PC-3 (cell line): ENCODE measurements around the gene TMEM131L. TPM values are rescaled to one million over a fixed set of nuclear protein-coding genes. Genes with fewer than 3 reads are reported as not detected.

Source experiments
- ATAC-seq: fragments of 200-7000 bp; cut with Tn5 transposase; 2 replicates; pipeline ENCODE4 v1.9.1; 2020; ENCODE audit warnings: mild to moderate bottlenecking, moderate library complexity
- BruUV-seq: library from RNA; stranded (reverse); fragments of 400-500 nt; replicated peaks from 2 replicates; lab custom pipeline; 2021; lab: Mats Ljungman, UMichigan
- CTCF ChIA-PET: fragments of 300-600 bp; sonication (Branson Sonifier 250); formaldehyde crosslinking; loops from one replicate; lab custom pipeline; 2022; ENCODE audit warnings: antibody characterized with exemption; lab: Charles Lee
- POLR2A ChIA-PET: fragments of 300-600 bp; sonication (Branson Sonifier 250); formaldehyde crosslinking; loops from one replicate; lab custom pipeline; 2022; ENCODE audit warnings: antibody characterized with exemption; ENCODE audit not compliant: unreplicated experiment; lab: Charles Lee
- DNase-seq: peaks from one replicate; pipeline ENCODE4 v3.0.0-alpha.2; 2015
- H2AFZ ChIP-seq: fragments of 300-600 bp; sonication (generic); 2 replicates; pipeline ENCODE4 v1.6.0; 2016; ENCODE audit warnings: antibody characterized with exemption, low read length
- H3F3A ChIP-seq: fragments of 300-600 bp; sonication (generic); one replicate; pipeline ENCODE4 v1.6.0; 2017; ENCODE audit warnings: antibody characterized with exemption, low read length, control low read depth, mild to moderate bottlenecking; ENCODE audit not compliant: unreplicated experiment
- H3K27ac ChIP-seq: fragments of 300-600 bp; sonication (generic); 2 replicates; pipeline ENCODE4 v1.5.1; 2016; ENCODE audit warnings: mild to moderate bottlenecking, low read length
- H3K27me3 ChIP-seq: fragments of 300-600 bp; sonication (generic); 2 replicates; pipeline ENCODE4 v1.6.1; 2016; ENCODE audit warnings: low read length, mixed read lengths
- H3K36me3 ChIP-seq: fragments of 300-600 bp; sonication (generic); 2 replicates; pipeline ENCODE4 v1.6.1; 2016; ENCODE audit warnings: low read depth, mixed run types, low read length, mixed read lengths
- H3K4me1 ChIP-seq: fragments of 300-600 bp; sonication (generic); 2 replicates; pipeline ENCODE4 v1.5.1; 2016; ENCODE audit warnings: low read length; ENCODE audit not compliant: insufficient read depth
- H3K4me2 ChIP-seq: fragments of 300-600 bp; sonication (generic); 2 replicates; pipeline ENCODE4 v1.6.0; 2016; ENCODE audit warnings: low read length
- H3K4me3 ChIP-seq: fragments of 300-600 bp; sonication (generic); 2 replicates; pipeline ENCODE4 v1.5.1; 2016; ENCODE audit warnings: mild to moderate bottlenecking, low read length, mixed read lengths
- H3K79me2 ChIP-seq: fragments of 300-600 bp; sonication (generic); 2 replicates; pipeline ENCODE4 v1.6.1; 2017; ENCODE audit warnings: low read length, mixed read lengths
- H3K9ac ChIP-seq: fragments of 300-600 bp; sonication (generic); 2 replicates; pipeline ENCODE4 v1.6.0; 2016; ENCODE audit warnings: mild to moderate bottlenecking, low read length
- H3K9me2 ChIP-seq: fragments of 300-600 bp; sonication (generic); replicated peaks from 2 replicates; pipeline ENCODE4 v1.6.1; 2016; ENCODE audit warnings: mixed run types, low read length, mixed read lengths
- H3K9me3 ChIP-seq: fragments of 300-600 bp; sonication (generic); 2 replicates; pipeline ENCODE4 v1.6.1; 2016; ENCODE audit warnings: low read length, mixed read lengths
- H4K20me1 ChIP-seq: fragments of 300-600 bp; sonication (generic); 2 replicates; pipeline ENCODE4 v1.6.1; 2016; ENCODE audit warnings: low read length, mixed read lengths
- EZH2 ChIP-seq: fragments of 300-600 bp; sonication (generic); IDR thresholded peaks from one replicate; pipeline ENCODE4 v1.6.1; 2017; ENCODE audit warnings: antibody characterized with exemption, mild to moderate bottlenecking, low read length; ENCODE audit not compliant: unreplicated experiment
- EZH2phosphoT487 ChIP-seq: fragments of 300-600 bp; sonication (generic); IDR thresholded peaks from 2 replicates; pipeline ENCODE4 v1.6.1; 2018; ENCODE audit warnings: mild to moderate bottlenecking, antibody characterized with exemption, low read length, borderline replicate concordance
- intact Hi-C: fragments of 100-400 bp; cut with micrococcal nuclease; formaldehyde crosslinking; loops from 2 replicates; pipeline ENCODE4 v1.9.0; 2023
- total RNA-seq: library from RNA; depleted of rRNA; stranded (reverse); fragments of >200 nt; gene quantifications from 2 replicates; pipeline ENCODE4 v1.2.3, GENCODE V29; 2014
- TF ChIP-seq, protein P1 (sequence below): fragments of 300-600 bp; sonication (generic); conservative IDR thresholded peaks from 2 replicates; pipeline ENCODE4 v1.5.1; 2017; ENCODE audit warnings: antibody characterized with exemption, low read depth, mild to moderate bottlenecking, low read length

The TMEM131L gene
- total RNA-seq, 1 experiment from 2014 or later = 7.7 TPM

DNA sequence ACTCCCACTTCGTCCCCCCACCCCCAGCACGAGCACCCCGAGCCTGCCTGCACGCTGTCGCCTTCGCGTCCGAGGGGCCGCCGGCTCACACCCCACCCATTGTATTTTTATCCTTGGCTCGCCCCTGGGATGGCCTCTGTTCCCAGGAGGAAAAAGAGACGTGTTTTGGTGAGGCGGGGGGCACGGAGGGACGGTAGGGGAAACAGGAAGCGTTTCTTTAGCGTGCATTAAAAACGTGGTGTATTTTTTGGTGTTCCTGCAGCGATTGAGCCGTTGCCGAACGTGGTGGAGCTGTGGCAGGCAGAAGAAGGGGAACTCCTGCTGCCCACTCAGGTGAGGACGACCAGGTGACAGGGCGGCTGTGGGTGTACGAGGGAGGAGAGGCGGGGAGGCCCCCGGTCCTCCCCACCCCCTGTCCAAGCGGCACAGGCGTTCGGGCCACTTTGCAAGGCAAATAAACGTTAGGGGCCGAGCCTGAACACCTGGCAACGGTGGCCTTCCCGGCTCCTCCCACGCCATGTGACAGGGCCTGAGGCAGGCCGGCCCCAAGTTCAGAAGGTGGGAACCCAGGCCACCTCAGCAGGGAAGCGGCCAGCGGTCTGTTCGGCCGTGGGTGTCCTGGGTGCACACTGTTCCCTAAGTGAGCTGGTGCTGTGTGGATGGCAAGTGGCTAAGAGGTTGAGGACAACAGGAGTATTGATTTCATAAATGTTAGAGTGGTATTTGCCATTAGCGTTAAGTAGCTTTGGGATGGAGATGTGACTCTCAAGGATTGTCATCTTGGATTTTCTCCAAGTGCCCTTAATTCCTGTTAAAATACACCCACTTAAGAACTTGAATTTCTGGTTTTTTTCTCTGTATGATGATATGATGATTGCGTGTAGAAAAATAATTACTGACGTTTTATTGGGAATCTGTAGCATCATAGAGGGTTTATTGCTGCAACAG is 1.1 kb downstream of the TMEM131L start:
- TF ChIP-seq, protein P1, sequence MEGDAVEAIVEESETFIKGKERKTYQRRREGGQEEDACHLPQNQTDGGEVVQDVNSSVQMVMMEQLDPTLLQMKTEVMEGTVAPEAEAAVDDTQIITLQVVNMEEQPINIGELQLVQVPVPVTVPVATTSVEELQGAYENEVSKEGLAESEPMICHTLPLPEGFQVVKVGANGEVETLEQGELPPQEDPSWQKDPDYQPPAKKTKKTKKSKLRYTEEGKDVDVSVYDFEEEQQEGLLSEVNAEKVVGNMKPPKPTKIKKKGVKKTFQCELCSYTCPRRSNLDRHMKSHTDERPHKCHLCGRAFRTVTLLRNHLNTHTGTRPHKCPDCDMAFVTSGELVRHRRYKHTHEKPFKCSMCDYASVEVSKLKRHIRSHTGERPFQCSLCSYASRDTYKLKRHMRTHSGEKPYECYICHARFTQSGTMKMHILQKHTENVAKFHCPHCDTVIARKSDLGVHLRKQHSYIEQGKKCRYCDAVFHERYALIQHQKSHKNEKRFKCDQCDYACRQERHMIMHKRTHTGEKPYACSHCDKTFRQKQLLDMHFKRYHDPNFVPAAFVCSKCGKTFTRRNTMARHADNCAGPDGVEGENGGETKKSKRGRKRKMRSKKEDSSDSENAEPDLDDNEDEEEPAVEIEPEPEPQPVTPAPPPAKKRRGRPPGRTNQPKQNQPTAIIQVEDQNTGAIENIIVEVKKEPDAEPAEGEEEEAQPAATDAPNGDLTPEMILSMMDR = no peak
- Histone ChIP-seq H3K9me3 (no peaks in the 10 kb centered on the region), H2AFZ (peak overlapping the region; percentile 54; the same call in 1 of the 2 replicates), H3K9ac (peak overlapping the region; percentile 93), H3K27ac (peak overlapping the region; percentile 88), H3K4me2 (peak overlapping the region; percentile 88), H4K20me1 (no peaks in the 10 kb centered on the region), H3K4me1 (peaks cover 20% of the 10 kb centered on the region), H3K9me2 (no peaks in the 10 kb centered on the region), H3K27me3 (no peaks in the 10 kb centered on the region), H3K36me3 (no peaks in the 10 kb centered on the region), H3F3A (no peaks in the 10 kb centered on the region), H3K79me2 (peaks cover 51% of the 10 kb centered on the region), H3K4me3 (peak overlapping the region; percentile 90)
- BruUV-seq = no TSS peak
- peak; percentile 42 for ATAC-seq
- intact Hi-C loops = loop anchor here (1.0 to 10.0 kb wide), 3 partner anchors 19 to 122 kb away; partner anchors contain the start of gene MND1
- POLR2A ChIA-PET = interaction anchor here (0.6 kb wide), 1 partner anchor 23 kb away, joined by 3 read pairs; no protein-coding TSS in a partner anchor
- CTCF ChIA-PET = interaction anchor here (0.5 to 3.4 kb wide), 4 partner anchors 34 to 126 kb away, joined by 3 to 19 read pairs (median 3); no protein-coding TSS in a partner anchor
- DNase-seq = peak; percentile 75

DNA sequence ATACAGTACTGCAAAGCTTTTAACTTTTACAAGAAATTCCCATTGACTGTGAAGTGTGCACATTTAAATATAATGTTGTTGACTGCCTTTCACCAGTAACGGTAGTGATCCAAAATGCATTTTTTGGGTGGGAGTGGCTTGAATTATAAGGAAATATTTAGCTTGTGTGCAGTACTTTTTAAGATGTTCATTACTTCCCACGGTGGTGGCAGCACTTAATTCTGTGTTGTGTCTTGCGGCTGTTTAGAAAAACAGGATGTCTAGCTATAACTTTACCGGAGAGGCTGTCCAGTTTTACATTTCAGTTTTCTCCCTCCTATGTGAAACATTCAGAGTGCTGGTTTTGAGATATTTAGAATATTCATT is 1.7 kb downstream of the TMEM131L start:
- TSS peak; percentile 43 for BruUV-seq
- Histone ChIP-seq H3K9me3 (no peaks in the 10 kb centered on the region), H3K4me2 (peak overlapping the region; percentile 88), H3K4me3 (peak overlapping the region; percentile 90), H3K27me3 (no peaks in the 10 kb centered on the region), H3K9ac (peak overlapping the region; percentile 70), H3K4me1 (peaks cover 20% of the 10 kb centered on the region), H3K79me2 (peaks cover 57% of the 10 kb centered on the region), H3K27ac (peak overlapping the region; percentile 88), H2AFZ (no peak overlapping the region), H3F3A (no peaks in the 10 kb centered on the region), H3K9me2 (no peaks in the 10 kb centered on the region), H3K36me3 (no peaks in the 10 kb centered on the region; the same call in 1 of the 2 replicates), H4K20me1 (no peaks in the 10 kb centered on the region)
- CTCF ChIA-PET = interaction anchor here (0.5 to 3.4 kb wide), 4 partner anchors 33 to 126 kb away, joined by 3 to 19 read pairs (median 3); no protein-coding TSS in a partner anchor
- TF ChIP-seq, protein P1 = no peak
- ATAC-seq (no peak), DNase-seq (no peak)
- POLR2A ChIA-PET = interaction anchor here (0.6 kb wide), 1 partner anchor 24 kb away, joined by 3 read pairs; no protein-coding TSS in a partner anchor
- intact Hi-C loops = loop anchor here (1.0 to 10.0 kb wide), 3 partner anchors 18 to 123 kb away; partner anchors contain the start of gene MND1

DNA sequence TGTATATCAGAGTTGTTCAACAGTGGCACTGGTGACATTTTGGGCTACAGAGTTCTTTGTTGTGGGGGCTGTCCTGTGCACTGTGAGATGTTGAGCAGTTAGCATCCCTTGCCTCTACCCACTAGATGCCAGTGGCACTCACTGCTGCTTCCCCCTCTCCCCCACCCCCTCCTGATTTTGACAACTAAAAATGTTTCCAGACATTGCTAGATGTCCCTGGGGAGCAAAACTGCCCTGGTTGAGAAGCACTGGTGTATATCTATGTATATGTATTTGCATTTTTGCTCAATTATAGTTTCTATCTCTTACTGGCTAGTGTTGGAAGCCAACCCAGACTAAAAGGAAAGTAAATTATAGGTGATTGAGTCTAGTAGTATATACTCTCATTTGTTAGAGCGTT is 2.4 kb downstream of the TMEM131L start:
- ChIA-PET CTCF (interaction anchor here (0.7 to 3.4 kb wide), 3 partner anchors 99 to 106 kb away, joined by 4 to 19 read pairs (median 4); no protein-coding TSS in a partner anchor), POLR2A (no interaction called here)
- Histone ChIP-seq H3K27me3 (no peaks in the 10 kb centered on the region), H3F3A (no peaks in the 10 kb centered on the region), H3K27ac (peak overlapping the region; percentile 88), H4K20me1 (no peaks in the 10 kb centered on the region), H3K4me1 (peaks cover 20% of the 10 kb centered on the region), H3K9me2 (no peaks in the 10 kb centered on the region), H3K79me2 (peaks cover 60% of the 10 kb centered on the region), H3K9ac (peak overlapping the region; percentile 70), H3K4me3 (peak overlapping the region; percentile 90; the same call in 1 of the 2 replicates), H2AFZ (no peak overlapping the region), H3K36me3 (no peaks in the 10 kb centered on the region; the same call in 1 of the 2 replicates), H3K4me2 (peak overlapping the region; percentile 88), H3K9me3 (no peaks in the 10 kb centered on the region)
- BruUV-seq = no TSS peak
- DNase-seq = no peak
- no peak for TF ChIP-seq EZH2
- TF ChIP-seq, protein P1 = no peak
- no peak for TF ChIP-seq EZH2phosphoT487
- intact Hi-C loops = loop anchor here (5.0 to 10.0 kb wide), 2 partner anchors 89 to 124 kb away; partner anchors contain the start of gene MND1
- no peak for ATAC-seq
